Neural cell (in vitro differentiated cells): ENCODE data around the gene MCCD1. TPM values are rescaled to one million over a fixed set of nuclear protein-coding genes. Genes with fewer than 3 reads are reported as not detected.

Experiments
- H2AFZ ChIP-seq: fragments of 200-600, 300-800 bp; sonication (generic), shearing (Covaris generic); 2 replicates; pipeline ENCODE4 v1.6.0; 2014; ENCODE audit warnings: low read depth, mild to moderate bottlenecking, antibody characterized with exemption, low read length, moderate library complexity
- H3F3A ChIP-seq: fragments of 200-600 bp; shearing (Covaris generic); 2 replicates; pipeline ENCODE4 v1.6.1; 2016; ENCODE audit warnings: mild to moderate bottlenecking, moderate library complexity, mixed read lengths, antibody characterized with exemption, low read length; ENCODE audit not compliant: insufficient read depth, poor library complexity, severe bottlenecking
- H3K27ac ChIP-seq: fragments of 200-600, 300-800 bp; sonication (generic), shearing (Covaris generic); 2 replicates; pipeline ENCODE4 v1.5.1; 2014; ENCODE audit warnings: mild to moderate bottlenecking, low read length, moderate library complexity
- H3K27me3 ChIP-seq: fragments of 300-800, 200-600 bp; sonication (generic), shearing (Covaris generic); 2 replicates; pipeline ENCODE4 v1.6.0; 2014; ENCODE audit warnings: mild to moderate bottlenecking, low read depth, low read length, moderate library complexity; ENCODE audit not compliant: insufficient read depth
- H3K36me3 ChIP-seq: fragments of 300-800, 200-600 bp; sonication (generic), shearing (Covaris generic); 2 replicates; pipeline ENCODE4 v1.5.1; 2014; ENCODE audit warnings: mild to moderate bottlenecking, antibody characterized with exemption, low read length, moderate library complexity; ENCODE audit not compliant: insufficient read depth
- H3K4me2 ChIP-seq: fragments of 300-800, 200-600 bp; sonication (generic), shearing (Covaris generic); 2 replicates; pipeline ENCODE4 v1.6.0; 2014; ENCODE audit warnings: mild to moderate bottlenecking, low read length
- H3K4me3 ChIP-seq: fragments of 300-800, 200-600 bp; sonication (generic), shearing (Covaris generic); 2 replicates; pipeline ENCODE4 v1.5.1; 2014; ENCODE audit warnings: mild to moderate bottlenecking, low read length, moderate library complexity
- H3K79me2 ChIP-seq: fragments of 200-600 bp; shearing (Covaris generic); replicated peaks from 2 replicates; pipeline ENCODE4 v1.6.0; 2014; ENCODE audit warnings: mild to moderate bottlenecking, low read length, moderate library complexity; ENCODE audit not compliant: insufficient read depth
- H3K9ac ChIP-seq: fragments of 300-800, 200-600 bp; sonication (generic), shearing (Covaris generic); 2 replicates; pipeline ENCODE4 v1.6.1; 2016; ENCODE audit warnings: mild to moderate bottlenecking, low read length, mixed read lengths
- H3K9me2 ChIP-seq: fragments of 200-600 bp; shearing (Covaris generic); 2 replicates; pipeline ENCODE4 v1.6.1; 2016; ENCODE audit warnings: mild to moderate bottlenecking, low read length, mixed read lengths; ENCODE audit not compliant: insufficient read depth
- H3K9me3 ChIP-seq: fragments of 200-600, 300-800 bp; sonication (generic), shearing (Covaris generic); 2 replicates; pipeline ENCODE4 v1.6.1; 2016; ENCODE audit warnings: mild to moderate bottlenecking, mixed run types, low read length, moderate library complexity, mixed read lengths
- H4K20me1 ChIP-seq: fragments of 200-600 bp; shearing (Covaris generic); 2 replicates; pipeline ENCODE4 v1.6.1; 2016; ENCODE audit warnings: mild to moderate bottlenecking, mixed run types; ENCODE audit not compliant: insufficient read depth
- CTCF ChIP-seq: fragments of 450-650 bp; IDR thresholded peaks from 2 replicates; pipeline ENCODE4 v1.5.1; 2014; ENCODE audit warnings: antibody characterized with exemption, mild to moderate bottlenecking, moderate library complexity; ENCODE audit not compliant: poor library complexity, severe bottlenecking
- EP300 ChIP-seq: fragments of 450-650 bp; conservative IDR thresholded peaks from 2 replicates; pipeline ENCODE4 v1.6.1; 2014; ENCODE audit warnings: antibody characterized with exemption, mild to moderate bottlenecking, moderate library complexity; ENCODE audit not compliant: poor library complexity, severe bottlenecking
- EZH2 ChIP-seq: fragments of 200-600, 300-800 bp; shearing (Covaris generic), sonication (generic); IDR thresholded peaks from 2 replicates; pipeline ENCODE4 v1.6.1; 2014; ENCODE audit warnings: antibody characterized with exemption, low read length, borderline replicate concordance, mild to moderate bottlenecking; ENCODE audit not compliant: insufficient read depth, poor library complexity, severe bottlenecking
- MXI1 ChIP-seq: fragments of 450-650 bp; conservative IDR thresholded peaks from 2 replicates; pipeline ENCODE4 v1.6.1; 2014; ENCODE audit warnings: antibody characterized with exemption, mild to moderate bottlenecking; ENCODE audit not compliant: poor library complexity, severe bottlenecking
- POLR2AphosphoS5 ChIP-seq: IDR thresholded peaks from 2 replicates; pipeline ENCODE4 v1.6.1; 2012
- RAD21 ChIP-seq: fragments of 450-650 bp; conservative IDR thresholded peaks from 2 replicates; pipeline ENCODE4 v1.6.1; 2014; ENCODE audit warnings: antibody characterized with exemption, mild to moderate bottlenecking, moderate library complexity
- REST ChIP-seq: IDR thresholded peaks from 2 replicates; pipeline ENCODE4 v1.6.1; 2012; ENCODE audit warnings: borderline replicate concordance
- SMC3 ChIP-seq: fragments of 450-650 bp; conservative IDR thresholded peaks from 2 replicates; pipeline ENCODE4 v1.6.1; 2014; ENCODE audit warnings: antibody characterized with exemption, mild to moderate bottlenecking, moderate library complexity; ENCODE audit not compliant: poor library complexity
- TAF1 ChIP-seq: IDR thresholded peaks from 2 replicates; pipeline ENCODE4 v1.6.1; 2012; ENCODE audit warnings: low read depth
- polyA plus RNA-seq: library from polyadenylated mRNA; depleted of rRNA; stranded (reverse); fragments of >200 nt; gene quantifications from 2 replicates; pipeline ENCODE4 v1.2.3, GENCODE V29; 2014

Gene MCCD1
- polyA plus RNA-seq, 1 donor from 2014 or later, result not detected

GRCh38 chr6:31546958-31547726 lies 18.4 kb downstream of the MCCD1 start, which contains the start of gene NFKBIL1:
NFKBIL1 (plus strand) TSS chr6:31547608; CDS start chr6:31547695, 87 bp downstream.
- peak within 1 kb of the TSS; percentile 99 for H3K4me2 ChIP-seq
- H3K36me3 ChIP-seq, result peaks cover 7% of the 10 kb centered on the region
- peak; percentile 81 for TF ChIP-seq TAF1
- peak; percentile 84 for TF ChIP-seq POLR2AphosphoS5
- TF ChIP-seq EP300, result no peak
- peak; percentile 76 for TF ChIP-seq REST
- TF ChIP-seq SMC3, result peak; percentile 8
- peak; percentile 10 for TF ChIP-seq MXI1
- no peak for TF ChIP-seq EZH2
- H3K9ac ChIP-seq, result peak within 1 kb of the TSS; percentile 80
- no peaks in the 10 kb centered on the region for H3K27me3 ChIP-seq
- peak within 1 kb of the TSS; percentile 93 for H3K27ac ChIP-seq
- H3K79me2 ChIP-seq, result peaks cover 46% of the 10 kb centered on the region
- H4K20me1 ChIP-seq, result no peaks in the 10 kb centered on the region
- H3F3A ChIP-seq, result no peaks in the 10 kb centered on the region
- H3K4me3 ChIP-seq, result peak within 1 kb of the TSS; percentile 69
- peak within 1 kb of the TSS; percentile 53 for H2AFZ ChIP-seq
- H3K9me3 ChIP-seq, result no peaks in the 10 kb centered on the region
- no peaks in the 10 kb centered on the region for H3K9me2 ChIP-seq

DNA sequence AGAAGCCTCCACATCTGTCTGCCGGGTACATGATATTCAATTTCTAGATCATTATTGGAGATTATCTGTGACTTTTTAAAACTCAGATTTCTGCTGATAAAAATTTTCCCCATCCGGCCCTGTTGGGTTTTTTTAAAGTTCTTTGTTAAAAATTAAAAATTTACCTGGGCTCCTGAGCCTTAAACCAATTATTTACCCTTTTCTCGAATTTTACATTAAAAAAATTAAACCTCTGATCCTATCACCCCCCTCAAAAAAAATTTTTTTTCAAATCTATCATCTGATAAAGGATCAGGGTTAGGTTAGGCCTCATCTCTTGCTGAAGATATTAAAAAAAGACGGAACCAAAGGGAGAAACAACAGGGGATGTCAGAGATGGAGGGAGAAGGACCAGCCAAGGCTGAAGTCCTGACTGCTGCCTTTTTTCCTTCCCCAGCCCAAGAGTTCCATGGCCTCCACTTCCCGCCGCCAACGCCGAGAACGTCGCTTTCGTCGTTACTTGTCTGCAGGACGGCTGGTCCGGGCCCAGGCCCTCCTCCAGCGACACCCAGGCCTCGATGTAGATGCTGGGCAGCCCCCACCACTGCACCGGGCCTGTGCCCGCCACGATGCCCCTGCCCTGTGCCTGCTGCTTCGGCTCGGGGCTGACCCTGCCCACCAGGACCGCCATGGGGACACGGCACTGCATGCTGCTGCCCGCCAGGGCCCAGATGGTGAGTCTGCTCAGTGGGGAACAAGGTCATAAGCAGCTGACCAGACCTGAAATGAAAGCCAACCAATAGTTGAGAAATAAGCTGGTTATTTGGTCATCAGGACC lies 19.2 kb downstream of the MCCD1 start:
- Histone ChIP-seq H3K9me2 (no peaks in the 10 kb centered on the region), H3F3A (no peaks in the 10 kb centered on the region), H3K4me2 (peak overlapping the region; percentile 99), H3K9ac (peak overlapping the region; percentile 80), H4K20me1 (no peaks in the 10 kb centered on the region), H2AFZ (peak overlapping the region; percentile 48), H3K4me3 (peak overlapping the region; percentile 69), H3K27me3 (no peaks in the 10 kb centered on the region), H3K36me3 (peaks cover 7% of the 10 kb centered on the region), H3K27ac (peak overlapping the region; percentile 93), H3K79me2 (peaks cover 44% of the 10 kb centered on the region), H3K9me3 (no peaks in the 10 kb centered on the region)
- peak; percentile 25 for TF ChIP-seq TAF1
- no peak for TF ChIP-seq EZH2
- TF ChIP-seq MXI1, result no peak
- TF ChIP-seq RAD21, result no peak

DNA sequence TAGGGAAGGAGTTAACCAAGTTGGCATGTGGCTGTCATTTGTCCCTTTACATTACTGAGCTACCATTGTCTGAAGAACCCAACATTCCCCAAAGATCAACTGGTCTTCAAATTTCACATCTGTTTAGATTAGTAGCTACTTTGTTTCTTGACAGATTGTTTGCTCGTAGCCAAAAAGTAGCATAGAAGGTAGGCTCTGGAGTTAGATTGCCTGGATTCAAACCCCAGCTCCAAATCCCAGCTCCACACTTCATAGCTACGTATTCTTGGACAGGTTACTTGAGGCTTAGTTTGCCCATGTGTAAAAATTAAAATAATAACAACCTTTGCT lies 19.7 kb downstream of the MCCD1 start:
- Histone ChIP-seq H4K20me1 (no peaks in the 10 kb centered on the region), H3K27me3 (no peaks in the 10 kb centered on the region), H2AFZ (no peak overlapping the region), H3K36me3 (peaks cover 7% of the 10 kb centered on the region), H3K79me2 (peaks cover 38% of the 10 kb centered on the region), H3K4me2 (peak overlapping the region; percentile 99), H3F3A (no peaks in the 10 kb centered on the region), H3K27ac (peak overlapping the region; percentile 93), H3K9me3 (no peaks in the 10 kb centered on the region), H3K9me2 (no peaks in the 10 kb centered on the region), H3K9ac (peak overlapping the region; percentile 80), H3K4me3 (peak overlapping the region; percentile 69)
- no peak for TF ChIP-seq EP300
- TF ChIP-seq RAD21, result no peak
- TF ChIP-seq REST, result no peak
- TF ChIP-seq SMC3, result no peak
- TF ChIP-seq TAF1, result no peak
- no peak for TF ChIP-seq EZH2
- no peak for TF ChIP-seq CTCF
- no peak for TF ChIP-seq POLR2AphosphoS5
- TF ChIP-seq MXI1, result no peak
